K562 (cell line): Measurements from ENCODE around the gene MRTFB. TPM values are rescaled to one million over a fixed set of nuclear protein-coding genes. Genes with fewer than 3 reads are reported as not detected.

Source experiments
- ARNT ChIP-seq, 2 experiments: fragments of 450-650 bp; IDR thresholded peaks; 2 replicates each; pipeline ENCODE4 v1.6.1; 2016; ENCODE audit warnings: mild to moderate bottlenecking in 1 of 2
- ATF2 ChIP-seq: sonication (generic); formaldehyde crosslinking; IDR thresholded peaks from 2 replicates; pipeline ENCODE4 v1.8.1; 2022; ENCODE audit warnings: missing genetic modification reagents
- HNRNPL ChIP-seq: fragments of 200-400 bp; formaldehyde crosslinking; IDR thresholded peaks from 2 replicates; pipeline ENCODE4 v1.6.1; 2017; ENCODE audit warnings: low read depth, mild to moderate bottlenecking, low read length
- NR2C1 ChIP-seq, 2 experiments: fragments of 450-650 bp; IDR thresholded peaks; 2 replicates each; pipeline ENCODE4 v1.6.1; 2017; ENCODE audit warnings: mild to moderate bottlenecking in 2 of 2, antibody characterized with exemption in 1 of 2, inconsistent platforms in 1 of 2, missing compliant biosample characterization in 1 of 2, missing genetic modification characterization in 1 of 2
- ZBTB40 ChIP-seq, 2 experiments: fragments of 450-650 bp in 1 of 2; sonication (generic) in 1 of 2; formaldehyde crosslinking in 1 of 2; IDR thresholded peaks; 2 replicates each; pipeline versions ENCODE4 v1.7.1 to v1.9.0; 2016 to 2022; ENCODE audit warnings: inconsistent platforms in 1 of 2, mild to moderate bottlenecking in 1 of 2, missing genetic modification reagents in 1 of 2
- ZNF778 ChIP-seq: fragments of 450-650 bp; formaldehyde crosslinking; IDR thresholded peaks from 2 replicates; pipeline ENCODE4 v1.4.0; 2020; ENCODE audit warnings: mild to moderate bottlenecking, moderate library complexity
- polyA plus RNA-seq, 8 experiments: library from polyadenylated mRNA; depleted of rRNA in 4 of 8; stranded (reverse) in 5 of 8; unstranded in 3 of 8; fragments of >200 nt; fragmentation: Nextera tagmentation in 2 of 8; fragmentation: Illumina TruSeq in 1 of 8; extraction: Ambion mirVana in 2 of 8; extraction: Trizol in 1 of 8; gene quantifications; 2 replicates each; pipeline versions ENCODE4 v1.2.1 to v1.2.3, GENCODE V29; 2011 to 2014; ENCODE audit warnings: inconsistent platforms in 1 of 8, missing spikeins in 1 of 8
- total RNA-seq, 7 experiments: library from RNA; depleted of rRNA in 6 of 7; stranded (reverse); fragments of >200 nt in 6 of 7; fragmentation: Illumina TruSeq in 2 of 7; extraction: Trizol in 2 of 7; gene quantifications; 2 replicates each; pipeline versions ENCODE4 v1.2.1 to v1.2.3, GENCODE V29; 2011 to 2021; ENCODE audit warnings: low replicate concordance in 1 of 7
- TF ChIP-seq, protein P1 (sequence below): fragments of 450-650 bp; IDR thresholded peaks from 2 replicates; pipeline ENCODE4 v1.6.1; 2014; ENCODE audit warnings: low read depth, mild to moderate bottlenecking, moderate library complexity, borderline replicate concordance
- TF ChIP-seq, protein P2 (sequence below): sonication (generic); formaldehyde crosslinking; IDR thresholded peaks from 2 replicates; pipeline ENCODE4 v1.8.0; 2022; ENCODE audit warnings: missing genetic modification reagents, mild to moderate bottlenecking, borderline replicate concordance

Gene MRTFB
- total and polyA plus RNA-seq, 9 of the 15 experiments (the other 6 are each of a cell fraction or from before 2014, with no cell fraction given): 2.2 to 12.7 (median 7.0) TPM

DNA sequence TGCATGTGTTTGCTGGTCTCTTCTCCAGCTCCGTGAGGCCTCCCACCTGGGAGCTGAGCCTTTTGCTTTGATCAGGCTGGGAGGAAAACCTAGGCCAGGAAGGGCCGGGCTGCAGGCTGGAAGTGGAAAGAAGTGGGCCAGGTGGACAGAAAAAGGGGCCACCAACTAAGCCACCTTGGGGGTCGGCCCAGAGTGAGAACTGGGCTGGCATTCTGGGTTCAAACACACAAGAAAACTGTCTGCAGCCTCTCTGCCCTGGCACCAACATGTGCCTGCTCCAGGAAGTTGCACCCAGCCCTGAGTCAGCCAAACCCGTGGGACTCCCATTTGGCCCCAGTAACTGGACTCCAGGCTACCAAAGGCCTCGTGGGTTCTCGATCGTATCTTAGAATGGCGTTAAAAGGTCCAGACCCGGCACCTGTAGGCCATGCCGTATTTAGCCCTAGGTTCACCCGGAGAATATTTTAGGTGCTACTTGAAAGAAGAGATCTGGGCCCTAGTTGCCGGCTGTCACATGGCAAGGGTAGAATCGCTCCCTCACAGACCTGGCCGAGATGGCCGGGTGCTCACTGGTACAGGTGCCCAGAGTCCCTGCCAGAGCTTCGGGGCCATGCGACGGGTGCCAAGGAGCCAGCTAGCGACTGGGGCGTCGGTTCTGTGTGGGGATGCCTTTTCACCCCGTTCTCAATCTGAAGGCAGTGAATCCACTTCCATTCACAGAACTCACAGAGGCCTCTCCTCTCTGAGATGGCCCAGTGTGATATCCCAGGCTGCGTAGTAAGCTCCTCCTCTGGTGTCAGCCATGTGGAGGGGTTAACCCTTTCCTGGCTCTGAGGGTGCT is 236.6 kb downstream of the MRTFB start (continued):
- TF ChIP-seq NR2C1 (IDR thresholded peaks at IDR 0.05): no peak
- no peak for TF ChIP-seq NR2C1 (tag; IDR thresholded peaks at IDR 0.05)
- TF ChIP-seq, protein P1, sequence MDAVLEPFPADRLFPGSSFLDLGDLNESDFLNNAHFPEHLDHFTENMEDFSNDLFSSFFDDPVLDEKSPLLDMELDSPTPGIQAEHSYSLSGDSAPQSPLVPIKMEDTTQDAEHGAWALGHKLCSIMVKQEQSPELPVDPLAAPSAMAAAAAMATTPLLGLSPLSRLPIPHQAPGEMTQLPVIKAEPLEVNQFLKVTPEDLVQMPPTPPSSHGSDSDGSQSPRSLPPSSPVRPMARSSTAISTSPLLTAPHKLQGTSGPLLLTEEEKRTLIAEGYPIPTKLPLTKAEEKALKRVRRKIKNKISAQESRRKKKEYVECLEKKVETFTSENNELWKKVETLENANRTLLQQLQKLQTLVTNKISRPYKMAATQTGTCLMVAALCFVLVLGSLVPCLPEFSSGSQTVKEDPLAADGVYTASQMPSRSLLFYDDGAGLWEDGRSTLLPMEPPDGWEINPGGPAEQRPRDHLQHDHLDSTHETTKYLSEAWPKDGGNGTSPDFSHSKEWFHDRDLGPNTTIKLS: no peak
- no peak for TF ChIP-seq ZBTB40 (IDR thresholded peaks at IDR 0.05)
- TF ChIP-seq ZBTB40 (CRISPR knock-in tag; IDR thresholded peaks at IDR 0.05): no peak
- no peak for TF ChIP-seq ARNT (IDR thresholded peaks at IDR 0.05)
- TF ChIP-seq HNRNPL: no peak
- TF ChIP-seq, protein P2, sequence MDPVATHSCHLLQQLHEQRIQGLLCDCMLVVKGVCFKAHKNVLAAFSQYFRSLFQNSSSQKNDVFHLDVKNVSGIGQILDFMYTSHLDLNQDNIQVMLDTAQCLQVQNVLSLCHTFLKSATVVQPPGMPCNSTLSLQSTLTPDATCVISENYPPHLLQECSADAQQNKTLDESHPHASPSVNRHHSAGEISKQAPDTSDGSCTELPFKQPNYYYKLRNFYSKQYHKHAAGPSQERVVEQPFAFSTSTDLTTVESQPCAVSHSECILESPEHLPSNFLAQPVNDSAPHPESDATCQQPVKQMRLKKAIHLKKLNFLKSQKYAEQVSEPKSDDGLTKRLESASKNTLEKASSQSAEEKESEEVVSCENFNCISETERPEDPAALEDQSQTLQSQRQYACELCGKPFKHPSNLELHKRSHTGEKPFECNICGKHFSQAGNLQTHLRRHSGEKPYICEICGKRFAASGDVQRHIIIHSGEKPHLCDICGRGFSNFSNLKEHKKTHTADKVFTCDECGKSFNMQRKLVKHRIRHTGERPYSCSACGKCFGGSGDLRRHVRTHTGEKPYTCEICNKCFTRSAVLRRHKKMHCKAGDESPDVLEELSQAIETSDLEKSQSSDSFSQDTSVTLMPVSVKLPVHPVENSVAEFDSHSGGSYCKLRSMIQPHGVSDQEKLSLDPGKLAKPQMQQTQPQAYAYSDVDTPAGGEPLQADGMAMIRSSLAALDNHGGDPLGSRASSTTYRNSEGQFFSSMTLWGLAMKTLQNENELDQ (CRISPR knock-in tag): no peak
- no peak for TF ChIP-seq ZNF778 (CRISPR knock-in tag)
- no peak for TF ChIP-seq ATF2 (CRISPR knock-in tag)
